Measurements from ENCODE around the gene FUT8. TPM values are rescaled to one million over a fixed set of nuclear protein-coding genes. Genes with fewer than 3 reads are reported as not detected.
"Not testable (repeated sequence)": the region's sequence is repeated elsewhere in the genome, so short reads cannot be mapped to it uniquely, and the experiment has no call there.

The FUT8 gene
- total RNA-seq, 1 donor from 2014 or later: 193 TPM

GRCh38 chr14:65419593-65420252 is 7.2 kb downstream of the FUT8 start:
- DNase-seq: no peak

GRCh38 chr14:65421201-65421981 is 8.9 kb downstream of the FUT8 start:
- DNase-seq: no peak

GRCh38 chr14:65422088-65422834 is 9.7 kb downstream of the FUT8 start:
- DNase-seq: no peak

- no peak for DNase-seq
Measured at GRCh38 chr14:65423982-65424381, 11.5 kb downstream of the FUT8 start.

GRCh38 chr14:65424531-65424930 is 12.0 kb downstream of the FUT8 start:
- DNase-seq: no peak

- DNase-seq: no peak
Measured at GRCh38 chr14:65425885-65426284, 13.4 kb downstream of the FUT8 start.

- not testable (repeated sequence) for DNase-seq
Measured at GRCh38 chr14:65426902-65427301, 14.4 kb downstream of the FUT8 start.

GRCh38 chr14:65428691-65429090 is 16.2 kb downstream of the FUT8 start:
- no peak for DNase-seq

- DNase-seq: no peak
Measured at GRCh38 chr14:65429757-65430156, 17.2 kb downstream of the FUT8 start.

- no peak for DNase-seq
Measured at GRCh38 chr14:65431245-65431644, 18.7 kb downstream of the FUT8 start.

GRCh38 chr14:65431951-65432350 is 19.4 kb downstream of the FUT8 start:
- DNase-seq: no peak

- no peak for DNase-seq
Measured at GRCh38 chr14:65432361-65432948, 19.9 kb downstream of the FUT8 start.

- DNase-seq: no peak
Measured at GRCh38 chr14:65433157-65433556, 20.6 kb downstream of the FUT8 start.

GRCh38 chr14:65433646-65434045 is 21.1 kb downstream of the FUT8 start:
- no peak for DNase-seq

- no peak for DNase-seq
Measured at GRCh38 chr14:65434216-65434850, 21.8 kb downstream of the FUT8 start.

- no peak for DNase-seq
Measured at GRCh38 chr14:65438266-65438933, 25.9 kb downstream of the FUT8 start.

GRCh38 chr14:65439117-65439516 is 26.6 kb downstream of the FUT8 start:
- DNase-seq: no peak

GRCh38 chr14:65440230-65440629 is 27.7 kb downstream of the FUT8 start:
- DNase-seq: no peak

- no peak for DNase-seq
Measured at GRCh38 chr14:65444230-65444629, 31.7 kb downstream of the FUT8 start.

GRCh38 chr14:65446159-65446558 is 33.6 kb downstream of the FUT8 start:
- no peak for DNase-seq

- DNase-seq: no peak
Measured at GRCh38 chr14:65449647-65450046, 37.1 kb downstream of the FUT8 start.
